HFFc6 (cell line): ENCODE data around the gene USP32. TPM values are rescaled to one million over a fixed set of nuclear protein-coding genes. Genes with fewer than 3 reads are reported as not detected.

ENCODE experiments used
- DNase-seq: peaks from one replicate; pipeline ENCODE4 v3.0.0-alpha.2; 2018
- H3K27ac Mint-ChIP-seq: 2 replicates; pipeline ENCODE4 v1.8.0; 2020; ENCODE audit warnings: mild to moderate bottlenecking, mixed read lengths
- H3K27me3 Mint-ChIP-seq: 2 replicates; pipeline ENCODE4 v1.8.0; 2021; ENCODE audit warnings: mild to moderate bottlenecking, moderate library complexity, mixed read lengths; ENCODE audit not compliant: insufficient read depth
- H3K36me3 Mint-ChIP-seq: 2 replicates; pipeline ENCODE4 v1.8.0; 2021; ENCODE audit warnings: low read depth, mixed read lengths
- H3K4me1 Mint-ChIP-seq: 2 replicates; pipeline ENCODE4 v1.8.0; 2020; ENCODE audit warnings: low read depth, mixed read lengths
- H3K4me3 Mint-ChIP-seq: 2 replicates; pipeline ENCODE4 v1.8.0; 2020; ENCODE audit warnings: mild to moderate bottlenecking, moderate library complexity, mixed read lengths
- H3K9me3 Mint-ChIP-seq: 2 replicates; pipeline ENCODE4 v1.8.0; 2020; ENCODE audit warnings: mild to moderate bottlenecking, mixed read lengths
- total RNA-seq, 6 experiments: library from RNA; stranded (reverse); fragmentation: NEBNext Ultra II Directional; extraction: Animal tissue kit (Norgen Biotek cat#: 25700); gene quantifications; 2 replicates in 1 of 6; 3 replicates in 5 of 6; pipeline ENCODE4 v1.2.3, GENCODE V29; 2021
- TF ChIP-seq, protein P1 (sequence below): fragments of 200-600 bp; sonication (generic); IDR thresholded peaks from 2 replicates; pipeline ENCODE4 v1.5.0; 2021; ENCODE audit warnings: antibody characterized with exemption, mild to moderate bottlenecking

The USP32 gene
- total RNA-seq, 6 experiments from 2014 or later: 46.7 to 57.3 (median 51.7) TPM

DNA sequence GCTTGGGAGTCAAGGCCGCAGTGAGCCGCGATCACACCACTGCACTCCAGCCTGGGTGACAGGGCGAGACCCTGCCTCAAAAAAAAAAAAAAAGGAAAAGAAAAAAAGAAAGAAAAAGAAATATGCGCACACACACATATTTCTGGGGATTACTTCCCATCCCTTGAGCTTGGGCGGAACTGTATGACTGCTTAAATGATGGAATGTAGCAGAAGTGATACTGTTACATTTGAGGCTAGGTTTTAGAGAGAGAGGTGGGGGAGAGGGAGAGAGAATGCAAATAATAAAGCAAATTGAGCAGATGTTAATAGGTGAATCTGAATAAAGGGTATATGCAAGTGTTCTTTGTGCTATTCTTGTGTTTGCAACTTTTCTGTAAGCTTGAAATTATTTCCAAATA is 12.0 kb upstream of the USP32 start:
- Mint-ChIP-seq H3K4me3 (no peak overlapping the region), H3K27me3 (peaks cover 8% of the 10 kb centered on the region; the same call in 1 of the 2 replicates), H3K9me3 (no peaks in the 10 kb centered on the region), H3K36me3 (no peaks in the 10 kb centered on the region), H3K4me1 (peaks cover 9% of the 10 kb centered on the region), H3K27ac (no peak overlapping the region)
- DNase-seq: no peak
- TF ChIP-seq, protein P1, sequence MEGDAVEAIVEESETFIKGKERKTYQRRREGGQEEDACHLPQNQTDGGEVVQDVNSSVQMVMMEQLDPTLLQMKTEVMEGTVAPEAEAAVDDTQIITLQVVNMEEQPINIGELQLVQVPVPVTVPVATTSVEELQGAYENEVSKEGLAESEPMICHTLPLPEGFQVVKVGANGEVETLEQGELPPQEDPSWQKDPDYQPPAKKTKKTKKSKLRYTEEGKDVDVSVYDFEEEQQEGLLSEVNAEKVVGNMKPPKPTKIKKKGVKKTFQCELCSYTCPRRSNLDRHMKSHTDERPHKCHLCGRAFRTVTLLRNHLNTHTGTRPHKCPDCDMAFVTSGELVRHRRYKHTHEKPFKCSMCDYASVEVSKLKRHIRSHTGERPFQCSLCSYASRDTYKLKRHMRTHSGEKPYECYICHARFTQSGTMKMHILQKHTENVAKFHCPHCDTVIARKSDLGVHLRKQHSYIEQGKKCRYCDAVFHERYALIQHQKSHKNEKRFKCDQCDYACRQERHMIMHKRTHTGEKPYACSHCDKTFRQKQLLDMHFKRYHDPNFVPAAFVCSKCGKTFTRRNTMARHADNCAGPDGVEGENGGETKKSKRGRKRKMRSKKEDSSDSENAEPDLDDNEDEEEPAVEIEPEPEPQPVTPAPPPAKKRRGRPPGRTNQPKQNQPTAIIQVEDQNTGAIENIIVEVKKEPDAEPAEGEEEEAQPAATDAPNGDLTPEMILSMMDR: no peak

DNA sequence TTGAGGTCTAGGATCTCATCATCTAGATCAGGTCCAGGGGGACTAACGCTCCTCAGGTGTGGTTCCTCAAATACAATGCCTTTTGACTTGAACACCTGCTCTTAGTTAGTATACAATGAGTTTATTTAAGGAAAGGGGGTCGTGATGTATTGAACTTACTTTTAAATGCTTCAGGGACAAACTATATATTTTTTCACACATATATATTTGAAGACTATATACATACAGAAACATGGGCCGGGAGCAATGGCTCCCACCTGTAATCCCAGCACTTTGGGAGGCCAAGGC is 11.5 kb upstream of the USP32 start:
- no peak overlapping the region for H3K4me3 Mint-ChIP-seq
- H3K9me3 Mint-ChIP-seq: no peaks in the 10 kb centered on the region
- no peak overlapping the region for H3K27ac Mint-ChIP-seq
- H3K27me3 Mint-ChIP-seq: peaks cover 8% of the 10 kb centered on the region
- TF ChIP-seq, protein P1: no peak
- DNase-seq: no peak
- H3K4me1 Mint-ChIP-seq: peaks cover 9% of the 10 kb centered on the region
- H3K36me3 Mint-ChIP-seq: no peaks in the 10 kb centered on the region

DNA sequence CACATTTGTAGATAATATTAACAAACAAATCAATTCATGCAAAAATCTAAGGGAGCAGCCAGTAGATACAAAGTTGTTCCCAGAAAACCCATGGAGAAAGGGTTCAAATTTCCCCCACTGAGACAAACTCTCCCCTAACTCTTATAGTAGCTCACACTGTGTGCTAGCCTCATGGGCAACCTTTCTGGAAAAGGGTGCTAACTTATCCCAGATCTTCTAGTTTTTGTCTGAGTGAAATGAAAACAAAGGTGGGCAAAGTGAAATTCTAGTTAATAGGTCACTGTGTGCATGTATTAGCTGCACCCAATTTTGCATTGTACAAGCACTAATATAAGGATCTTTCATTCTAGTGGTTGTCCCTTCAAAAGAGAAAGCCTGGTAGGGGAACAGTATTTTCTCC is 9.9 kb upstream of the USP32 start:
- Mint-ChIP-seq H3K27me3 (peaks cover 8% of the 10 kb centered on the region), H3K36me3 (no peaks in the 10 kb centered on the region), H3K9me3 (no peaks in the 10 kb centered on the region), H3K4me1 (peaks cover 3% of the 10 kb centered on the region), H3K27ac (no peak overlapping the region), H3K4me3 (no peak overlapping the region)
- TF ChIP-seq, protein P1: no peak
- no peak for DNase-seq

DNA sequence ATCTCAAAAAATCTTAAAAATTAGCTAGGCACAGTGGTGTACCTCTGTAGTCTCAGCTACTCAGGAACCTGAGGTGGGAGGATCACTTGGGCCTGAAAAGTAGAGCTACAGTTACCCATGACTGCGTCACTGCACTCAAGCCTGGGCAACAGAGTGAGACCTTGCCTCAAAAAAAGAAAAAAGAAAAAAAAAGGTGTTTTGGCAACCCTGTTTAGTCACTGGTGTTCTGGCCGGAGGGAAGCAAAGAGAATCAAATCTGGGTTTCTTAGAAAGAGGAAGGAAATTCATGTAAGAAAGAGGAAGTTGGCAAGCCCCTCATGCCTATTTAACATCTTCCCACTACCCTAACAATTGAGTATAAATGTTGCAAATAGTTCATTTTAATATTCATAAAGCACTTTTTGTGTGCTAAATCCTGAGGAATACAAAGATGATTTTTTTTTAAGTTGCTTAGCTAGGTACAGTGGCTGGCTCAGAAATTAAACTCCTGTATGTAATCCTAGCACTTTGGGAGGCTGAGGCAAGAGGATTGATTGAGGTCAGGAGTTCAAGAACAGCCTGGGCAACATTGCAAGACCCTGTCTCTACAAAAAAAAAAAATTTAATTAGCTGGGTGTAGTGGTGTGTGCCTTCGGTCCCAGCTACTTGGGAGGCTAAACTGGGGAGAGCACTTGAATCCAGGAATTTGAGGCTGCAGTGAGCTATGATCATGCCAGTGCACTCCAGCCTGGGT is 6.5 kb upstream of the USP32 start:
- no peaks in the 10 kb centered on the region for H3K9me3 Mint-ChIP-seq
- TF ChIP-seq, protein P1: no peak
- H3K4me3 Mint-ChIP-seq: no peak overlapping the region
- no peak overlapping the region for H3K27ac Mint-ChIP-seq
- H3K4me1 Mint-ChIP-seq: peaks cover under 1% of the 10 kb centered on the region; the same call in 1 of the 2 replicates
- no peaks in the 10 kb centered on the region for H3K36me3 Mint-ChIP-seq
- H3K27me3 Mint-ChIP-seq: peaks cover 8% of the 10 kb centered on the region
- no peak for DNase-seq

DNA sequence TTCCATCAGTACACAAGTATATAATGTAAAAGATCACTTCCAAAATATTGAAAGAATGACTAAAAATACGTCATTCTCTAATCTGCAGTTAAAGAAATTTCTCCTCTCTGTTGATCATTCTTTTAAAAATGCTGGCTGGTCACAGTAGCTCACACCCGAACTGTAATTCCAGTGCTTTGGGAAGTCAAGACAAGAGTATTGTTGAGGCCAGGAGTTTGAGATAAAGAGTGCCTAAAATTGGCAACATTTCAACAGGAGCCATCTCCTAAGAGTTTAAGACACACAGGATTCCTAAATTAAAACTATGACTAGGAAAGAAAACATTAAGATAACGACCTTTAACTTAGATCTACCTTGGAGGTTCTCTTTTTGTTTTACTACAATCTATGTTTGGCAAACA is 4.5 kb upstream of the USP32 start:
- Mint-ChIP-seq H3K9me3 (no peaks in the 10 kb centered on the region), H3K4me3 (no peak overlapping the region), H3K36me3 (no peaks in the 10 kb centered on the region), H3K27ac (no peak overlapping the region), H3K27me3 (peaks cover 8% of the 10 kb centered on the region), H3K4me1 (peaks cover 7% of the 10 kb centered on the region)
- no peak for DNase-seq
- TF ChIP-seq, protein P1: no peak
